Stimulated activated CD4-positive, alpha-beta T cell treated with anti-CD3 and anti-CD28 coated beads, Interleukin-15, amount 100 ng/mL, for 48 hours (primary cell): ENCODE data around the gene ATXN1.

Source experiments
- DNase-seq, 2 donors: peaks; one replicate each; pipeline ENCODE4 v3.0.0-alpha.2; 2020; ENCODE audit warnings: low read depth in 2 of 2

ATXN1 gene

GRCh38 chr6:16442031-16442430 is 319.2 kb downstream of the ATXN1 start:
- no peak for DNase-seq

GRCh38 chr6:16441262-16441661 is 320.0 kb downstream of the ATXN1 start:
- no peak for DNase-seq

- DNase-seq: no peak
Measured at GRCh38 chr6:16440636-16441212, 320.5 kb downstream of the ATXN1 start.

- no peak for DNase-seq
Measured at GRCh38 chr6:16438718-16439591, 322.3 kb downstream of the ATXN1 start.

- no peak for DNase-seq
Measured at GRCh38 chr6:16437984-16438383, 323.3 kb downstream of the ATXN1 start.

GRCh38 chr6:16437095-16437494 is 324.2 kb downstream of the ATXN1 start:
- no peak for DNase-seq

- peak in 1 of 2 donors; percentile 26 for DNase-seq
Measured at GRCh38 chr6:16436550-16436949, 324.7 kb downstream of the ATXN1 start.

GRCh38 chr6:16434885-16435284 is 326.4 kb downstream of the ATXN1 start:
- DNase-seq: no peak

GRCh38 chr6:16433338-16433890 is 327.8 kb downstream of the ATXN1 start:
- no peak for DNase-seq

GRCh38 chr6:16432075-16433032 is 328.9 kb downstream of the ATXN1 start:
- no peak for DNase-seq

- no peak for DNase-seq
Measured at GRCh38 chr6:16431106-16431505, 330.2 kb downstream of the ATXN1 start.

GRCh38 chr6:16430391-16431089 is 330.7 kb downstream of the ATXN1 start:
- no peak for DNase-seq

GRCh38 chr6:16429669-16430068 is 331.6 kb downstream of the ATXN1 start:
- no peak for DNase-seq

- no peak for DNase-seq
Measured at GRCh38 chr6:16427124-16427523, 334.1 kb downstream of the ATXN1 start.

- no peak for DNase-seq
Measured at GRCh38 chr6:16425881-16426615, 335.2 kb downstream of the ATXN1 start.

- no peak for DNase-seq
Measured at GRCh38 chr6:16421462-16421960, 339.7 kb downstream of the ATXN1 start.

- DNase-seq: peak; percentile 34 to 37
Measured at GRCh38 chr6:16420715-16421461, 340.4 kb downstream of the ATXN1 start.

- DNase-seq: no peak
Measured at GRCh38 chr6:16420337-16420714, 340.9 kb downstream of the ATXN1 start.

GRCh38 chr6:16419636-16420336 is 341.5 kb downstream of the ATXN1 start:
- no peak for DNase-seq
